DMS153 treated with DMSO at 0.1 percent for 48 hours (cell line): ENCODE results near the gene PF4V1.

Experiments used
- DNase-seq: peaks from one replicate; lab custom pipeline; 2025; ENCODE audit not compliant: unreplicated experiment; lab: John Stamatoyannopoulos, UW

Gene PF4V1, protein sequence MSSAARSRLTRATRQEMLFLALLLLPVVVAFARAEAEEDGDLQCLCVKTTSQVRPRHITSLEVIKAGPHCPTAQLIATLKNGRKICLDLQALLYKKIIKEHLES

DNA sequence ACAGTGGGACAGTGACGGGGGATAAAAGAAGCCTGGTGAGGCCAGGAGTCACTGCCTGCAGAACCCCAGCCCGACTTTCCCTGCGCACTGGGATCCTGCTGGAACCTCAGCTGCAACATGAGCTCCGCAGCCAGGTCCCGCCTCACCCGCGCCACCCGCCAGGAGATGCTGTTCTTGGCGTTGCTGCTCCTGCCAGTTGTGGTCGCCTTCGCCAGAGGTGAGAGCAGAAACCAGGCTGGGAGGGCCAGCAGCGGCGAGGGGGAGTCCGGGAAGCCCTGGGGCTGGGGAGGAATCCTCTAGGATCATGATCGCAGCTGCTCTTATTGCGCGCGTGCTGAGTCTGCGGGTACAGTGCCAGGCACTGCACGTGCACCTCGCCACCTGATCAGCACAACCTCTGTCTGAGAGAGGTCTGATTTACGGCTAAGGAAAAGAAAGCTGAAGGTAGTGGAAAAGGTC is at the start of gene PF4V1:
TSS of gene PF4V1 (plus strand) at position 51 of the 459 bp plus-strand sequence. CDS start at position 118, 67 bp downstream.
- DNase-seq, result no peak

DNA sequence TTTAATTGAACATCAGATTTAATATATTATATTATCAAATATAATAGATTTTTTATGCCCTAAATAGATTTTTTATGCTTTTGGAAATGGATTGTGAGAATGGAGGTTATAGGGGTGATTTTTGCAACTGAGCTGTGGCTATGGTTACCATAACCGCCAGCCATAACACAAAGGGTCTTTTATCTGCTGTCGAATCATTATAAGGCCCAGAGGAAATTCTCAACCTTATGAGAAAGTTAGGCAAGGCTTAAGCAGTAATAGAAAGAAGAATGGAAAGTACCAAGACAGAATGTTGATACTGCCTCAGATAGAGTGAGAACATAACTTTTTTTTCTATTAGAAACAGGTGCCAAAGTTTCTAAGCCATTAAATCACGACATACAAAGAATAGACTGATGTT is 42.9 kb upstream of the PF4V1 start:
- no peak for DNase-seq

DNA sequence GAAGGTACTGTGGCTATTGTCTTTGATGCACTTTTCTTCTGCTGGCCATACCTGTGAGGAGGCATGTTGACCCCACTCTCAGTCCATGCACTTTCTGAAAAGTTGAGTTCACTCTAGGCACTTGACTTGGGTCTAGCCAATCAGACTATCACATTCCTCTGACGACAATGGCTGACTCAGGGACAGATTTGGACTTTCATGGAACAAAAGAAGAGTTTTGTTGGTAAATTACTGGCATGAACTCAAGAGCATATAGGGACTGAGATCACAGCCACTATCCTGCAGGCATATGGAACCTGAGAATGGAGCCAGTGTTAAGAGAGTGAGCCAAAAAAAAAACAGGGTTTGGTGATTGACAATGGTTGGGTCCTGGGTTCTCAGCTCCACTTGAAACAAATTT is 41.3 kb upstream of the PF4V1 start:
- DNase-seq, result no peak

DNA sequence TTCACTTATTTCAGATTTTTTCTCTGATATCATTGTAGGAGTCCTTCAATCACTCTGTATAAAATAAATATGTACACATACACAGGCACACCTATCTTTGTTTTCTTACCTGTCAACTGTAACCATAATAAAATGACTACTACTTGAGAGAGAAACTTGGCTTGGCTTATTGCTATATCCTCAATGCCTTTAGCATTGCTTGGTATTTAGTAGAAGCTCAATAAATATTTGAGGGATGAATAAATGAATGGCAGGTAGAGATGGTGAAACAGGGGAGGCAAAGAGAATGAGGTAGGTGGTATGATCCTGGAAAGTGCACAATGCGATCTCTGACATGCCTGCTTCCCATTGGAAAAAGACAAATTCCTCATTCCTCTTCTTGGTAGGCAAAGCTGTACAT is 38.4 kb upstream of the PF4V1 start:
- DNase-seq, result no peak

DNA sequence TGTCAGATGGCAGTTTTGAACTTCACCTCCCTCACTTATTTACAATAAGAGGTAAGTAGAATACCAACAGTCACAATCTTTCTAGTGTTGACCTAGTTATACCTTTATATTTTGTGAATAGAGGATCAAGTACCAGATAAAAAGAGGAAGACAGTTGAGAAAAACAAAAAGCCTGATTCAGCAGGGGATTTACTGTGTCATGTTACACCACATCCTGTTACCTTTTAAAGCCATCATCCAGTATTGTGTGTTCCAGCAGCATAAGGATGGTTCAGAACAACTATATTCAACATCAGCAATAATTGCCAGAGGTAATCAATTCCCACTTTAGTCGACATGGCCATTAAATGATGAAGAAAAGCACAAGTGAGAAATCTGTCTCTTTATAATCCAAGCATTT is 38.0 kb upstream of the PF4V1 start:
- peak; percentile 82 for DNase-seq

DNA sequence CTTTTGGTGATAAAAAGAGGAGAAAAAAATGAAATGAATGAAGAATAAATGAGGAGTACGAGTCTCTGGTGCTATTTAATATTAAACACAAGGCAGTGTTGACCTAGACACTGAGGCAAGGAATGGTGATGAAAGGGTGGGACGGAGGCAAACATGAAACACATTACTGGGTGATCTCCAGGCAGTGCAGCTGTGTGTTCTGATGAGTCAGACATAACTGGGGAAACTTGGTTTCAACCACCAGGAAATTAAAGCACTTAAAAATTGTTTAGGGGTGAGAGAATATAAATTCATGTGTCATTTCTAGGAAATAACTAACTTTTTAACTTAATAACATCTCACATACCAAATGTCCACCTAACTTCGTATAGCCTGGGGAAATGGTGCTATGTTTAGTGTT is 36.3 kb upstream of the PF4V1 start:
- no peak for DNase-seq

DNA sequence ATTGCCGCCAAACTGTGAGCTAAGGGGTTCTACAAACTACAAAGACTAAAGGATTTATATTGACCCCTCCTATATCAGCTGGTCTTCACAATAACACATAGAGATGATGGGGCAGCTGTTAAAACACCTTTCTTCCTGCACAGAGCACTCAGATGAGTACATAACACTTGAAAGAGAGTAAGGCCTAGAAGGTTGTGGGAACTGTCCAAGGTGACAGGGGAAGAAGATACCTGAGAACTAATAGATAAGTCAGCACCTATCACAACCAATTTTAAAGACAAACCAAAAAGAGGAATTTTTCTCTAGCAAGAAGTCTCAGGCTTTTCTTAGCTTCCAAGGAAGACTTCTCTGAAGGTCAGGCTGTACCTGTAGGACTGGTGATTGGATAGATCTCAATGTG is 35.8 kb upstream of the PF4V1 start:
- DNase-seq, result no peak

DNA sequence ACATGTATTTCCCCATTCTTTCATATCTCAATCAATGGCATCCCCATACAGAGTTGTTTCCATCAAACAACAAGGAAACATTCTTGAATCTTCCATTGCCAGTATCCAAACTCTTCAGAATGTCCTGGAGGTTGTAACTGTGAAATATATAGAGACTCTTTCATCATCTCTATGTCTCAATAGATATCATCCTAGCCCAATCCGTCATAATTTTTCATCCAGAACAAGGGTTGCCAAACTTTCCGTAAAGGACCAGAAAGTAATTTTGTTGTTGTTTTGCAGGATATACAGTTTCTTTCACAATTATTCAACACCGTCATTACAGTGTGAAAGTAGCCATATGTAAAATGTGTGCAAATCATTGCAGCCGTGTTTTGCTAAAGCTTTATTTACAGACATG is 31.8 kb upstream of the PF4V1 start:
- DNase-seq, result no peak

DNA sequence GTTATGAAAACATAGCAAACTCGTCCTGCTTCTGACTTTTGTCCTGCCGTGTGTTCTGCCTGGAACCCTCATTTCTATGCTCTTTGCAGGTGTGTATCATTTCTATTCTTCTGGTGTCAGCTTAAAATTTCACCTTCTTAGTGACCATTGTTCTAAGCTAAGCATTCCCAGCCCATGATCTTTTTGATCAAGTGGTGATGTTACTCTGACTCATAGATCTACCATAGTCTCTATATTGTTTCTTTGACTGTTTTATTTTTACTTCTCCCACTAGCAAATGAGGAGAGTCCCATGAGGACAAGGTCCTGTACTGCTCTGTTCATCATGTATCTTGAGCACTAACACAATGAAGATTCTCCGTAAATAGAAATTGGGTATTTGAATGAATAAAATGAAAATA is 30.7 kb upstream of the PF4V1 start:
- no peak for DNase-seq

DNA sequence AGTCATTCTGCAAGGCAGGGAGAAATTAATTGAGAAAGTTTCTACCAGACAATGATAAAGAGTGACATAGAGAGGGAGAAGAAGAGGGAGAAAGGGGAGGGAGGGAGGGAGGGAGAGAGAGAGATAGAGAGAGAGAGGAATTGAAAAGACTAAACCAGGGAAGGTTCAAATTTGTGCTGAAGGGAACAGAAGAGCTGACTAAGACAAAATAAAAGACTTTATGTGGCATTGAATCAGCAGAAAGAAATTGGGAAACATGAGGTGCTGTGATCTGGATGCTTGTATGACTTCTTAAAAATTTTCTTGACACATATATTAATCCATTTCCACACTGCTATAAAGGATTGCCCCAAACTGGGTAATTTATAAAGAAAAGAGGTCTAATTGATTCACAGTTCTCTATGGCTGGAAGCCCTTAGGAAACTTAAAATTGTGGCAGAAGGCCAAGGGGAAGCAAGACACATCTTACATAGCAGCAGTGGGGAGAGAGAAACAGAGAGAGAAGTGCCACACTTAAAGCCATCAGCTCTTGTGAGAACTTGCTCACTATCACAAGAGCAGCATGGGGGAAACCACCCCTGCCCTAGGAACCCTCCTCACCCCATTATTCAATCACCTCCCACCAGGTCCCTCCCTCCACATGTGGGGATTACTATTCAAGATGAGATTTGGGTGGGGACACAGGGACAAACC is 30.1 kb upstream of the PF4V1 start:
- no peak for DNase-seq

DNA sequence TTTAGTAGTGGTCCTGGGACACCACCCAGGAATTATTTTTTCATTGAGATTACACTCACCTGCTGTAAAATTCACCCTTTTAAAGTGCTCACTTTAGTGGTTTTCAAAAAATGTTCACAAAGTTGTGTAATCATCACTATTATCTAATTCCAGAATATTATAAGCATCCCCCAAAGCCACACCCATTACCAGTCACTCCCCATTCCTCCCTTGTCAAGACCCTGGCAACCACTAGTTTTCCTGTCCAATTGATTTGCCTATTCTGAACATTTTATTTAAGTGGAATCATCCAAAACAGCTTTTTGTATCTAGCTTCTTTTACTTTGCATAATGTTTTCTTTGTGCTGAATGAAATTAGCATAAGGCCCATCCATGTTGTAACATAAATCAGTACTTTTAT is 29.3 kb upstream of the PF4V1 start:
- DNase-seq, result no peak

DNA sequence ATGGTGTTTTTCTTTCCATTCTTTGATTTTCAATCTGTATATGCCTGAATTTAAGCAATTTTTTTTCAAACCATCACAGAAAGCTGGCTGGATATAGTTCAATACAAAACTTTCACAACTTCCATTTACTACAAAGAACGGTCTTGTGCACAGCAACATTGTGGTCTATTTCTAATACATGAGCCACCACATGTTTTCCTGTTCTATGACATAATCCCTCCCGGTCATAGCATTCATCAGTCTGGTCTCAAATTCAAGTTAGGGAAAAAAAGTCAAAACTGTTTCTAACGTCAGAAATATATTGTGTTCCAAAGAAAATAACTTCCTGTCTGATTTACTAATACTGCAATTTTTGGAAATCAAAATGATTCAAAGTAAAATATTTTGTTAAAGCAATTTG is 24.1 kb upstream of the PF4V1 start:
- no peak for DNase-seq

DNA sequence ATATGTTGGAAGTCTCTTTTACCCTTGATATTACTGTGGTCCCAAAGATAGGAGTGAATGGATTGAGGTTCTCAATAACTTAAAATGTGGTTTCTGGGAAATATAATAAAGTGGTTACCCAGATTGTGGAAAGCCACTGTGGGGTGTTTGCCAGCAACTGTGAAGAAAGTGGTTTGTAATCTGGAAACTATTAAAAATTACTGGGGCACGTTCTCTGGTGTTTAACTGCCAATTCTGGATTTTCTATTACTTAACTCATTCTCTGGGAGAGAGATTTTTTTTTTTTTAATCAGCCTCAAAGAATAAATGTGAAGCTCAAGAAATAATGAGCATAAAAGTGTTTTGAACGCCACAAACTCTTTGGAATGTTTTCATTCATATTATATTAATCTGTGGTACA is 21.5 kb upstream of the PF4V1 start:
- no peak for DNase-seq

DNA sequence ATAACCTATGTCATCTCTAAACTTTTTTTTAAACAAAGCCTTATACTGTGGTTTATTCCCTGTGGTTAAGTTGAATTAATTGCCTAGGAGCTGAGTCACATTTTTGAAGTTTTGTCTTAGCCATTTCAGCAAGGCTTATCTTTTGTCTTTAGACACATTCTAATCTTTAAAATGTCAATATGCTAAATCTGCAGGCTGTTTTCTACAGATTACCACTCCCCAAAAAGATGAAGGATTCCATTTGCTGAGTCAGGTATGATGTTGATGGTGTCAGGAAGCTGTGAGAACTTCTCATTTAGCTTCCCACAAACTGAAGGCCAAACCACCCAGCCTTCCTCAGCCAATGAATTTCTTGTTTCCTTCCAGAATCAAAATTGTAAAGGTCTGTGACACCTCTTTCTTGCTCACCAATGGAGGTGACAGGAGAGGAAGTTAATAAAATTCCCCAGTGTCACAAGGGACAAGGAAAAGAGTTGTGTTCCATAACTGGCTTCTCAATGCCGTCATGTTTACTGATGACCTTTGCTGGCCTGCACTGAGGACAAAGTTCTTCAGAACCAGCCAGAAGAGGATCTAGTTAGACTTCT is 20.4 kb upstream of the PF4V1 start:
- DNase-seq, result no peak

DNA sequence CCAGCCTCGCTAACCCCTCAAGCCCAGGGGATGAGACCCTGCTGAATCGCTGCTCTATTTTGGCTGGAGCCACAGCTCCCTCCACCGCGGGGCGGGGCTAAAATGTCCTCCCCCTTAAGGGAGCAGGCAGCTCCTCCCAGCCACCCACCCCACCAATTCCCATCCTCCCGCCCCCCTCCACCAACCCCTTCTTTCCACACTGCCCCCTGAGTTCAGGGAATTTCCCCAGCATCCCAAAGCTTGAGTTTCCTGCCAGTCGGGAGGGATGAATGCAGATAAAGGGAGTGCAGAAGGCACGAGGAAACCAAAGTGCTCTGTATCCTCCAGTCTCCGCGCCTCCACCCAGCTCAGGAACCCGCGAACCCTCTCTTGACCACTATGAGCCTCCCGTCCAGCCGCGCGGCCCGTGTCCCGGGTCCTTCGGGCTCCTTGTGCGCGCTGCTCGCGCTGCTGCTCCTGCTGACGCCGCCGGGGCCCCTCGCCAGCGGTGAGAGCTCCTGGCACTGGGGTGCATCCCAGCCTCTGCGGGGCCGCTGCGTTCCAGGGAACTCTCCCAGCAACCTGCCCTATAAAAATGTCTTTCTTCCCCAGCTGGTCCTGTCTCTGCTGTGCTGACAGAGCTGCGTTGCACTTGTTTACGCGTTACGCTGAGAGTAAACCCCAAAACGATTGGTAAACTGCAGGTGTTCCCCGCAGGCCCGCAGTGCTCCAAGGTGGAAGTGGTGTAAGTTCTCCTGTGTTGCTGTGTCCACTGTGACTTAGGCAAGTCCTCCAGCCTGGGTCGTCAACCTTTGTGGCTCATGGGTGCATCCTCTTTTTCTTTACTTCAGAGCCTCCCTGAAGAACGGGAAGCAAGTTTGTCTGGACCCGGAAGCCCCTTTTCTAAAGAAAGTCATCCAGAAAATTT is 16.5 kb upstream of the PF4V1 start, which contains the start of gene CXCL6:
TSS of gene CXCL6 (plus strand) at position 306 of the 907 bp plus-strand sequence. CDS start at position 379, 73 bp downstream.
- peak; percentile 11 for DNase-seq

DNA sequence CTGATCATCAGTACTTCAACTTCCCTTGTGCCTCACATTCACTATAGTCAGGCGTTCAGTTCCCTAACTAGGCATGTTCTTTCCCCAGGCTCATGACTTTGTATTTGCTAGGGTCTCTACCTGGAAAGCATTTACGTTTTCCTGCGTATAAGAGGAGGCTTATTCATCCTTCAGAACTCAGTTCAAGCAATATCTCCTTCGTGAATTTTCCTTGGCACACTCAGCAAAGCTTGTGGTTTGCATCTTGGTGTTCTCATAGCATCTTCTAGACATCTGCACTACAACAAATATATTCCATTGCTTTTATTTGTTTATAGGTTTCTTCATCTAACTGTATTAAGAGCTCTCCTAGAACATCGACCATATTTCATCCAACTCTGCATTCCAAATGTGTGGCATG is 14.0 kb upstream of the PF4V1 start:
- no peak for DNase-seq

DNA sequence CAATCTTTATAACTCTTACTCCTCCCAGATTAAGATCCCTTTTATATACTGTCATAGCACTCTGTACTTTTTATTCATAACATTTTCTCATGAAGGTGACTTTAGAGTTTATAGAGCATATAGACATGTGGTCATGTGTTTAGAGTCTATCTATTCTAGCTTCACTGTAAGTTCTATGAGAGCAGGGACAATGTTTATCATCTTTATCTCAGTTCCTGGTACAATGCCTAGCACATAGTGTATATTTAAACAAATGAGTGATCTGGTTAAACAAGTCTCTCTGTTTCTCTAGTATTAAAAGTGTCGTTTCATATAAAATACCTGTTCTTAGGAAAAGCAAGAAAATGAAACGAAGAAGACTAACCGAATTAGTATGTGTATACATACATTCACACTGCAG is 13.4 kb upstream of the PF4V1 start:
- DNase-seq, result no peak

DNA sequence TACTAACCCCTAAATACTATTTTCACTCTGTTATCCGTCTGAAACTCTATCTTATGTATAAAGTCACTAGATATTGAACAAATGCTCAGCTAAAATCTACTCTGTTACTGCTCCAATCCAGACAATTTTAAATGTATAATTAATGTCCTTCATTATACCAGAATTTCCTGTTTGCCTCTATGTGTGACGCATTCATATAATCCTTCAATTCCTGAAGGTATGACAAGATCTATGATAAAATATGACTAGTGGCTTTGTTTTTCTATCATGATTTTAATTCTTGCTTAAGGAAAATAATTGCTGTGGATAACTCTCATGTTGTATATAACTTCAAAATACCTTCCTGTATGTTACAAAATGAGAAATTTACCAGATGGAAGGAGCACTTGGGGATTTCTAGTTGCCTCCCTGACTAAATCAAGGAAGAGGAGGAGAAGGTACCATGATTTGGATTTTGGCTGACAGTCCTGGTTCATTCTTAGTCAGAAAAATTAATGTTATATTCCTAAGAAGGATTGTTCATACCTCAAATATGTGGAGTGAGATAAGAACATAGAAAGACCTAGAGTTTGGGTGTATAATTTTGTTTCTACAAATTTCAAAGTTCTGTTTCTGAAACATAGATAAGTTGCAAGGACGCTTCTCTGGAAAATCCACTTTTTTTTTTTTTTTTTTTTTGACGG is 11.7 kb upstream of the PF4V1 start:
- no peak for DNase-seq

DNA sequence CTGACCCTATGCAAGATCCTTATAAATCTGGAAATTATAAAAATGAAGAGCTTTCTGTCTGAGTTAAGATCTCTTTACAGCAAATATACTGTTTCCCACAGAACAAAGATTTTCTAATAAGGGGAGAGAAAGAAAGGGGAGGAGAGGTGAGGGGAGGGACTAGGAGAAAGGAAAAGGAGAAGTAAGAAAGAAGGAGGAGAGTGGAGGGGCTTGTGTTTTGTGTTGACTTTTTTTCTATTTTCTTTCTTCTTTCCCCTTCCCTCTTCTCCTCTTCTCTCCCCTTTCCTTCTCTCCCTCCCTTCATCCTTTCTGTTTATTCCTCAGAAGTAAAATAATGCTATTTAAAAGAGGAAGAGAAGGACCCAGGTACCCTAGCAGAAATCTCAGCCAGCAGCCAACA is 10.4 kb upstream of the PF4V1 start:
- DNase-seq, result no peak

DNA sequence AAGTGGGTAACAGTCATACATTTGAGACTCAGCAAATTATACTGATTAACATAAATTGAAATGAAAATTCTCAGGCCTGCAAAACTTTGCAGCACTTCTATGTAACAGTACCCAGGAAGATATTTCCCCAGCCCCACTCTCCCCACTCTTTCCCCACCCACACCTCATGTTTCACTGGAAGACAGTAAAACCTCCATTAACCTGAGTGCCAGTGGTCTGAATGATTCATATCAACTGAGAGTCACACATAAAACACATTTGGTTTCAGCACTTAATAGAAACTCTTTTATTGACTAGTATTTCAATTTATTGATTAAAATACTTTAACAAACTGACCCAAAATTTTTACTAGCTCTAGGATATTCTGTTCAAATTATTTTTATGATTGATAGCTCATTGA is 9.7 kb upstream of the PF4V1 start:
- DNase-seq, result no peak

DNA sequence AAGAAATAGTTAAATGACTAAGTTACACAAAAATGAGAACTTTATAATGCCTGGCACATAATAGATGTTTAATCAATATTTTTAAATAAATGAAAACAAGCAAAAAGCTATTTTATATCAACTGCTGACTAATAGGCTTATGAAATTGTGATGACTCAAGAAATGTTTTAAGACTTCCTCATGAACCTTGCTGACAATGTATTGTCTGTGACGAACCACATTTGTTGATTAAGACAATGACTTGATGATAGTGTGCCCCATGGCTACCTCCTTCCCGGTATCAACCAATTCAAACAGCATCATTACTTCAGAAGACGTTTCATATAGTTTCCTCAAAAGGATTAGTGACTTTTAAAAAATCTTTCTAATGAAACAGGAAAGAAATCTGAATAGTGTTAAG is 8.8 kb upstream of the PF4V1 start:
- no peak for DNase-seq
